DMS 273 (cell line): ENCODE results near the gene KLF2.

Experiments used
- DNase-seq: peaks from one replicate; lab custom pipeline; 2025; ENCODE audit not compliant: unreplicated experiment; lab: John Stamatoyannopoulos, UW

Gene KLF2

DNA sequence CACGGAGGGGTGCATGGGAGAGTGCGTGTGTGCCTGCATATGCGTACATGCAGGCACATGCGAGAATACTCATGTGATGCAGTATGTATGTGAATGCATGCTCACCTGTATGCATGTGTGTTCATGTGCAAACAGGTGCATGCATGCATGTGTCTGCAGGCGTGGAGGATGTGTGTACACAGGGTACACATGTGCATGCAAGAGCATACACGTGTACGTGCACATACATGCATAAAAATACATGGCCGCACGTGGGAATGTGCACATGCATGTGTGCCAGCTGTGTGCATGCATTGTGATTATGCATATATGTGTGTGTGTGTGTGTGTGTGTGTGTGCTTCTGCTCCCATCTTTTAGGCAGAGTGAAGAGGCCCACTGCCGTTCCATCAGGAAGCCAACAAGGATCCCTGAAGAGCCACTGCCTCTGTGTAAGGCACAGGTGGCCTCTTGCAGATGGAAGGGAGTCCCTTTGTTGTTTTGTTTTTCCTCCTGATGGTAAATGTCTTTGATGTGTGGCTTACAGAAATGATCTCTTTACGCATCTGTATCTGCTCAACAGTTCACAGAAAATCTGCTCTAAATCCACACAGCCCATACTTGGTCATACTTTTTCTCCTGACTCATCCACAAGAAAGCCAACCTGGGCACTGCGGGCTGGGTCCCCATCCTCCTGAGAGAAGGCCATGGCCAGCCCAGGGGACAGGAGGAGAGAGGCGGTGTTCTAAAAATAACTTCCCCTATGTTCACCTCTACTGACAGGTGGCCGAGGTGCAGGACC lies 50.7 kb downstream of the KLF2 start:
- no peak for DNase-seq

DNA sequence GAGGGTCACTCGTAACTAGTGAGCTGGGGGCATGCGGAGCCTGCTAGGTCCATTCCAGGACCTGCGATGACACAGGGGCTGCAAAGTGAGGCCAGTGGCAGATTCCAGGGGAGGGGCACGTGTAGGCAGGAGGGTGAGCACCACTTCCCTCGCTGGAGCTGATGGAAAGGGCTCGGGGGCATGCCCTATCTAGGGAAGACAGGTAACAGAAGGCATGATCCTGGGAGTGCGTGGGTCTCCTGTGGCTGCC lies 51.2 kb downstream of the KLF2 start:
- DNase-seq, result no peak

DNA sequence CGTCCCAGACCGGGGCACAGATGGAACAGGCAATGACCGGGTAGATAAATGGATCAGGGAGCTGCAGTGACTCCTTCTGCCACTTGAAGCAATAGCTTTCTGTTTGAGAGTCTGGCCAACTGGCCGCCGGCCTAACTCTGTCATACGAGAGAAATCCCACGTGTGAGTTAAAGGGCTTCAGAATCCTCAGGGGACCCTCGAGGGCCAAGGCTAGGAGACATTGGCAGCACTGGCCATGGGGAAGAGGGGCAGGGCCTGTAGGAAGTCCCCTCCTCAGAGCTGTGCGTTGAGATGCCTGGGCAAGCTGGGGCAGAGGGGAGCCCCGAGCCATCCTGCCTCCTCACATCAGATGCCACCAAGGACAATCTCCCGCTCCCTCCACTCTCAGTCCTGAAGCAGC lies 51.6 kb downstream of the KLF2 start:
- no peak for DNase-seq

GRCh38 chr19:16376649-16377048 lies 52.0 kb downstream of the KLF2 start:
- peak; percentile 26 for DNase-seq

- no peak for DNase-seq
Measured at GRCh38 chr19:16377521-16377920, 52.9 kb downstream of the KLF2 start.
